ENCODE measurements around the gene INTS15.

DNA sequence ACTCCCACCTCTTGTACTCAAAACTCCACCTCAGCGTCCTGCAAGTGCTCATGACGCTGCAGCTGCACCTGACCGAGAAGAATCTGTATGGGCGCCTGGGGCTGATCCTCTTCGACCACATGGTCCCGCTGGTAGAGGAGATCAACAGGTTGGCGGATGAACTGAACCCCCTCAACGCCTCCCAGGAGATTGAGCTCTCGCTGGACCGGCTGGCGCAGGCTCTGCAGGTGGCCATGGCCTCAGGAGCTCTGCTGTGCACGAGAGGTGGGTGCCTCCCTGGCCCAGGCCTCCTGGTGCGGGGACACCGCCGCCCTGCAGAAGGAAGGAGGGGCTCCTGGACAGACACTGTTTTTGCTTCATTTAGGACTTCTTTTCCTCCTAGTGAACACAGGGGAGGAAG is 10.3 kb downstream of the INTS15 start:
- TF ChIP-seq, protein P1, sequence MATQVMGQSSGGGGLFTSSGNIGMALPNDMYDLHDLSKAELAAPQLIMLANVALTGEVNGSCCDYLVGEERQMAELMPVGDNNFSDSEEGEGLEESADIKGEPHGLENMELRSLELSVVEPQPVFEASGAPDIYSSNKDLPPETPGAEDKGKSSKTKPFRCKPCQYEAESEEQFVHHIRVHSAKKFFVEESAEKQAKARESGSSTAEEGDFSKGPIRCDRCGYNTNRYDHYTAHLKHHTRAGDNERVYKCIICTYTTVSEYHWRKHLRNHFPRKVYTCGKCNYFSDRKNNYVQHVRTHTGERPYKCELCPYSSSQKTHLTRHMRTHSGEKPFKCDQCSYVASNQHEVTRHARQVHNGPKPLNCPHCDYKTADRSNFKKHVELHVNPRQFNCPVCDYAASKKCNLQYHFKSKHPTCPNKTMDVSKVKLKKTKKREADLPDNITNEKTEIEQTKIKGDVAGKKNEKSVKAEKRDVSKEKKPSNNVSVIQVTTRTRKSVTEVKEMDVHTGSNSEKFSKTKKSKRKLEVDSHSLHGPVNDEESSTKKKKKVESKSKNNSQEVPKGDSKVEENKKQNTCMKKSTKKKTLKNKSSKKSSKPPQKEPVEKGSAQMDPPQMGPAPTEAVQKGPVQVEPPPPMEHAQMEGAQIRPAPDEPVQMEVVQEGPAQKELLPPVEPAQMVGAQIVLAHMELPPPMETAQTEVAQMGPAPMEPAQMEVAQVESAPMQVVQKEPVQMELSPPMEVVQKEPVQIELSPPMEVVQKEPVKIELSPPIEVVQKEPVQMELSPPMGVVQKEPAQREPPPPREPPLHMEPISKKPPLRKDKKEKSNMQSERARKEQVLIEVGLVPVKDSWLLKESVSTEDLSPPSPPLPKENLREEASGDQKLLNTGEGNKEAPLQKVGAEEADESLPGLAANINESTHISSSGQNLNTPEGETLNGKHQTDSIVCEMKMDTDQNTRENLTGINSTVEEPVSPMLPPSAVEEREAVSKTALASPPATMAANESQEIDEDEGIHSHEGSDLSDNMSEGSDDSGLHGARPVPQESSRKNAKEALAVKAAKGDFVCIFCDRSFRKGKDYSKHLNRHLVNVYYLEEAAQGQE (IDR thresholded peaks at IDR 0.05; ENCODE audit: insufficient read depth in 1 of 2, low read depth in 2 of 2, low read length in 1 of 2), result no peak
- TF ChIP-seq CTCF (IDR thresholded peaks at IDR 0.05), result no peak
